NCI-H510A treated with DMSO at 0.1 percent for 48 hours (cell line): ENCODE results near the gene HEPACAM.

ENCODE experiments used
- DNase-seq: peaks from one replicate; lab custom pipeline; 2025; lab: John Stamatoyannopoulos, UW

Gene HEPACAM

GRCh38 chr11:124898711-124899110 lies 37.1 kb downstream of the HEPACAM start:
- no peak for DNase-seq

GRCh38 chr11:124898263-124898680 lies 37.6 kb downstream of the HEPACAM start:
- DNase-seq = no peak

DNA sequence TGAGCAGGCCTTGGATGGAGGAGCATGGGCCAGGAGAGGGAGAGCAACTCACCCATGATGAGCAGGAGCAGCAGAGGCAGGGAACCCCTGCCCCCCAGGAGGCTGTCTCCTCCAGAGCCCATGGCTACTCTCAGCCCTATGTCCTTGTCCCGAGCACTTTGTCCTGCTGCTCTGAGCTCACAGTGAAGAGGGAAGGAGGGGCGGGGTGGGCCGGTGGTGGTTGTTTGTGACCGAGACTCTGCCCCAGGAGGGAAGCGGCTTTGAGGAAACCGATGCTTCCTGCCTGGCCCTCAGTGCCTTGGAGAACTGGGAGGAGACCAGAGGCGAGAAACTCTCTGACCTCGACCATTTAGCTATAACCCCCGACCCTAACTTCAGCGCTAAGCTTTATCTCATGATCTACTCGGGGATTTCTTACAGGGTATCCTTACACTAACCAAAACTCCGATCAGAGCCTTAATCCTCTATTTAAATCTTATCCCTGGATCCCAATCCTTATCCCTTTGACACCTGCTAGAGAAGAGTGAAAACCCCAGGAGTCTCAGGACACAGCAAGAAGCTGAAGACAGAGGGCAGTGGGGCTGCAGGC lies 38.1 kb downstream of the HEPACAM start, which contains the start of gene ROBO4:
TSS of gene ROBO4 (minus strand) at position 192 of the 589 bp plus-strand sequence. CDS start at position 122, 70 bp downstream.
- DNase-seq = no peak

DNA sequence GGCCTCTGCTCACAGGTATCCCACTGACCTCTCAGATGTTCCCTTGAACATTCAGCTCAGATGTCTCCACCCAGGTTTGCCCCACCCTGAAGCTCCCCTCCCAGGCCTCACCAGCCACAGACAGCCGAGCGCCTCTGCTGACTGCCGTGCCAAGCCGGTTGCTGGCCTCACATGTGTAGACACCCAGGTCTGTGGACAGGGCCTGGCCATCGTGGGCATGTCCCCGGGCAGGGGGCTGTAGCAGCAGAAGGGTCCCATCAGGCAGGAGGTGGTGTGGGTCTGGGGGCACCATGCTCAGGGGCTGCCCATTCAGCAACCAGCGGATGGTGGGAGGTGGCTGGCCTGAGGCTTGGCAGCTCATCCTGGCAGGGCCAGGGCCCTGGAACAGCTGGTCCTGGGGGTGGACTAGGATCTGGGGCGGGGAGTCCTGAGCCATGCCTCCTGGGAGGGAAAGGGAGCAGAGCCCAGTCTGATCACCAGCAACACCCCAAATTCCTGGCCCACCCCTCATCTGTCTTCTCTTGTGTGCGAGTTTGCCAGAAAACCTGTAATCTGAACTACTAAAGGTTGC lies 38.9 kb downstream of the HEPACAM start:
- no peak for DNase-seq

DNA sequence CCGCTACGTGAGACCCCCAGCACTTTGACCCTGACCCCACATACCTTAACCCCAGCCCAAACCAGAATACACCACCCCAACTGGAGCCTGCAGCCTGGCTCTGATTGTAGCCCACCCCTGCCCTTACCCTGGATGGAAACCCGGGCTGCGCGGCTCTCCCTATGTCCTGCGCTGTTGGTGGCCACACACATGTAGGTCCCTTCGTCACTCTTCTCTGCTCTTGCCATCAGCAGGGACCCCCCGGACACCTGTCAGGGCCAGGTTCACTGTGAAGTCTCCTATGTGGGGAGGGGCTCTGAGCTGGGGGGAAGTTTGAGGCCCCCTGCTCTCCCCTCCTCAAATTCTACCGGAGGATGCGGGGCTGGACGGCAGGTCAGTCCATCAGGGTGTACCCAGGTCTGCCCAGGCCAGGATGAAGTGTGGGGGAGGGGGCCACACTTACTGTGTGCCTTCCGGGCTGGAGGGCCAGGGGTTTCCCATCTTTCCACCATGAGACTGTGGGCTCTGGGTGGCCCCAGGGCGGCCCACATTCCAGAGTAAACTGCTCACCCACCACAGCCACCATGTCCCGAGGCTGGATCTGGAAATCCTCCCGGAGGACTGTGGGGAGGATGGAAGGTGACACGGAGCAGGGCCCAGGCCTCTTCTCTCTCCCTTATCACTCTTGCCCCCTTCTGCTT lies 39.6 kb downstream of the HEPACAM start:
- DNase-seq = no peak

- no peak for DNase-seq
These were observed 40.3 kb downstream of the HEPACAM start for GRCh38 chr11:124895471-124895971.

- no peak for DNase-seq
These were observed 41.0 kb downstream of the HEPACAM start for GRCh38 chr11:124894606-124895430.

DNA sequence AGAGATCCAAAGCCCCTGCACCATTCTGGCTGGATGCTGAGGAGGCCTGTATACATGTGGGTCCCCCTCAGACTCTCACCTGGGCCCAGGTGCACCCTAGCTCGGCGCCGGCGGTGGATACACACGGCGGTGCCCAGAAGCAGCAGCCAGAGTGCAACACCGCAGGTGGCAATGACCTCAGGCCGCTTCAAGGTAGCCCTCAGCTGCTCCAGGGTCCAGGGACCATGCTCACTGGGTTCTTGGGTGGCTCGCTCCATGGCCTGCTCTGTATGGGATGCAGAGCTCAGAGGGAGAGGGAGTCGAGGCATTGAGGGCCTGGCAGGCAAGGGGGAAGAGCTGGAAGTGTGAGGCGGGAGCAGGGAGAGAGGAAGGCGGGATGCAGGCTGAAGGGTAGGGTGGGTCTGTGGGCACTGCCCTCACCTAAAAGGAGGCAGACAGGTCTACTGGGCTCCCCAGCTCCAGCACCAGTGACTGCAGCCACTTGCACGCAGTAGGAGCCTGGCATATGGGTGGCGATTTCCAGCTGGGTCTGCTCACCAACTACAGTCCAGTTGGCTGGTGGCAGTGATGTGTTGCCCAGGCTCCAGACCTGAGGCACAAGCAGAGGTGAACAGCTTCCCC lies 42.0 kb downstream of the HEPACAM start:
- DNase-seq = no peak

- no peak for DNase-seq
These were observed 42.9 kb downstream of the HEPACAM start for GRCh38 chr11:124892750-124893454.

DNA sequence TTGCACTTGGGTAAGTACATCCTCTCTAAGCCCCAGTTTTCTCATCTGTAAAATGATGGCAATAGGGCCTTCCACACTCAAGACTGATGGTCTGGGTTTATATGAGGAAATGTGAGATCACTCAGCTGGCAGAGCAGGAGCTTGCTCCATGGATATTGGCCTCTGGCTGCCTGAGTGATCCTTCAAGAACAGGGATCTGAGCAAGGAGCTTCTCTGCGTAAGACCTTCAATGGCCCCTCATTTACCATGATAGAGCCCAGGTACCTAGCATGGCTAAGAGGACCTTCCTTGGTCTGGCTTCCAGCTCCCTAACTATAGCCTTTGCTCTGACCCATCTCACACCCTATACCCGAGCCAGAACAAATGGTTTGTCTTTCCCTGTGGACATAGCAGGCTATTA lies 43.7 kb downstream of the HEPACAM start:
- DNase-seq = no peak

GRCh38 chr11:124891373-124891861 lies 44.4 kb downstream of the HEPACAM start:
- no peak for DNase-seq

DNA sequence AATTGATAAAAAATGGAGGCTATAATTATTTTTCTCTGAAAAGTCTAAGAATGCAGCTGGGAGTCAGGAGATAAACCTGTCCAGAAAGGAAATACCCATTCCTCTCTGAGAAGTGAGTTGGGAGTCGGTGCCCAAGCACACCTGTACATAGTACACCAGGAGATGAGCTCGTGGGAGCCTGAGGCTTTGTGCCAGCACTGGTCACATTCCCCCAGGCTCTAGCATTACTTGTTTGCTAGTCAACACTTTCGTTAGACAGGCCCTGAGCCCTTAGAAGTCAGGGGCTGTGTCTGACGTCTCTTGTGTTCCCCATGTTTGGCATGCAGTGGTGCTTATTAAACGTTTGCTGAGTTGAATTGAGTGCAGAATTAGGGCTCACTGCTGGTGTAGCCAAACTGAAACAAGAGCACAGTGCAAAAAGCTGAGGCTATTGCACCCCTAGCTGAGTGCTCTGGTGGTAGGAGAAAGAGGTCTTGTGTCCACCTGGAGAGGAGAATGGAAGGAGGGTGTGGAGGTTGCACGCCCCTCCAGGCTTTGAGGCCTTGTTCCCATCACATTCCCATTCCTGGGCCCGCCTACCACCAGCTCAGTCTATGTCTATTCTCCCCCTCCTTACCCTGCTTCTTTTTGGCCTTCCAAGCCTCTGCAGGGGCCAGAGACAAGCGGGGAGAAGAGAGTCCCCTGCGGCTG lies 45.0 kb downstream of the HEPACAM start:
- DNase-seq = no peak

DNA sequence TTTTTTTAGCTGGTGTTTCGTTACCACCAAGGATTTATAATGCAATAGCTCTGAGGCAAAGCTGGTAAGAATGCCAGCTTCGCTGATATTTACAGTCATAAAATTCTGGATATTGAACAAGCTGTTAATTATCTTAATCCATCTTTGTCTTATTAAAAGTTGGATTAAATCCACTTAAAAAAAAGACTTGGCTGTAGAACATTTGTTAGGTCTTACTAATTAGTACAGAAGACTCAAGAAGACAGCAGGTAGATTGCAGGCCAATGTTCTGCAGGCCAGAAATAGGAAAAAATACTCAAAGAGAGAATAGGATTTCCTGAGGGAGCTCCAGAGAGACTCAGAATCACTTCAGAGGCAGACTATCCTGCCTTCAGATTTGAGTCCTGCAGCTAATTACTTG lies 45.7 kb downstream of the HEPACAM start:
- no peak for DNase-seq

DNA sequence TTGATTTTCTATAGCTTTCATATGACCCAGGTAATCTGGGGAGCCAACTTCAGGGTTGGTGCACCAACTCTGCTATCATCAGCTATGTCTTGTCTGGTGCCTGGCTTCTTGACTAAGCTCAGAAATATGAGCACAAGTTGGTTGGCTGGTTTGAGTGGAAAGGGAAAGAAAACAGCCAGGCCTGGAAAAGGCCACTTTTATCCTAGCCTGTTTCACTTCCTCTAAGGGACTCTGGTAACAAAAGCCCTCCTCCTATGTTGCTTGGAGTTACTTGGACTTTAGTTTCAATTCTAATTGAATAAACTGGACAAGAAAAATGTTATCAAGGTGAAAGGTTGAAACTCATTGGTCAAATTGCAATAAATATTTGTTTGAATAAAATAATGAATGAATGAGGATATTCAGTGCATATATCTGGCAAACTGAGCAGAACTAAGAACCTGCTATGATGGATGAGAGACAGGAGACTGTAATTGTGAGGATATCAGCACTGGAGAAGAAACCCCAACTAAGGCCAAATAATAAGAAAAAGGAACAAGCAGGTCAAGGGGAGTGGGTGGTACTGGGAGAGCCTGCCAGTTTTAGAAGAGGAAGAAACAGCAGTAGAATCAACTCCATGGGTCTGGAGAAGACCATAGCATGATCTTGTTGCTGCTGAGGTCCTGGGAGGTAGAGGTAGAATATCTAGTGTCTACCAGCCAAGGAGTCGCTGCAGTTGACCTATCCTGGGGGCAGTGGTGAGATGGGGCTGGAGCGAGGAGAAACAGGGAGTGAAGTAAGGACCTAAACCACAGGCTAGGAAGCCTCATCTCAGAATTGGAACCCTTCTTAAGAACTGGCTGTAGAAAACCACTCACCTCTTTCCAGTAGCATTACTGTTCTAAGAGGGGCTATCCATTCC lies 46.4 kb downstream of the HEPACAM start:
- no peak for DNase-seq

DNA sequence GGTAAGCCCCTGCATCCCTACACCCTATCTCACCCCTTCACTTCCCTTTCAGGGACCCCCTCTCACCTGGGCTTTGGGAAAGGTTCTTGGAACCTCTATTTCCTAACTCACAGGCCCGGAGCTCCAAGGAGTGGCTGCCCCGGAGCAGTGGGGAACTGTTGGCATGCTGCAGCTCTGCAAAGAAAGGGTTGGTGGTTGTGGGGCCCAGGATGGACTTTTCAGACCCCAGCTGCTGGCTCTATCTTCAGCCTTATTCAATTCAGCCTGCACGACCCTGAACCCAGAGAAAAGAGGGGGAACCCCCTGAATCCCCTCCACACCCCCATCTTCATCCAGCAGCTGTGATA lies 48.2 kb downstream of the HEPACAM start:
- DNase-seq = no peak

DNA sequence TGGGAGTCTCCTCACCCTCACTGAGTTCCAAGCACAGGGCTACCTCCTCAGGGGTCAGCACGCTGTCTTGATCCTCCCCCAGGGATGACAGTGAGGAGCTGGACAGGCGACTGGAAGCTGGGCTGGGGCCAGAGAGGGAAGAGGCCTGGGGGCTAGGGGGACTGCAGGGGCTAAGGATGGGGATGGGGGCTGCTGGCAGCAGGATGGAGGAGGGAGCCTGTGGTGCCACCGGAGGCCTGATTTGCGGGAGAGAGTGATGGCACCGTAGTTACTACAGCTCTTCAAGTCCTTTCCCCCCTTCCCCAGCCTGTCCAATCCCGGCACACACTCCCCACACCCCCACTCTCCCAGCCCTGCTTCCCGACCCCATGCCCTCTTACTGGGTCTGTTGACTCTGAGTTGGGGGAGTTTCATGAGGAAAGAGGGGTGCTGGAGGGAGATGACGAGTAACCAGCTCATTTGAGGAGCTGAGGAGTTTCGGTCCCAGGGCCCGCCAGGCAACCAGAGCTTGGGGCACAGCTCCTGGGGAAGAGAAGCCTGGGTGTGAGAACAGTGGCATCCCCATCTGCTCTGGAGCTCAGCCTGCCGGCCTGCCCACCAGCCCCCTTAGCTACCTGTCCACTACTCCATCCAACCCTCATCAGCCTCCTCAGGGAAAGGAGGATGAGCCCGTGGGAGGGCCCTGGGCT lies 48.7 kb downstream of the HEPACAM start:
- no peak for DNase-seq

DNA sequence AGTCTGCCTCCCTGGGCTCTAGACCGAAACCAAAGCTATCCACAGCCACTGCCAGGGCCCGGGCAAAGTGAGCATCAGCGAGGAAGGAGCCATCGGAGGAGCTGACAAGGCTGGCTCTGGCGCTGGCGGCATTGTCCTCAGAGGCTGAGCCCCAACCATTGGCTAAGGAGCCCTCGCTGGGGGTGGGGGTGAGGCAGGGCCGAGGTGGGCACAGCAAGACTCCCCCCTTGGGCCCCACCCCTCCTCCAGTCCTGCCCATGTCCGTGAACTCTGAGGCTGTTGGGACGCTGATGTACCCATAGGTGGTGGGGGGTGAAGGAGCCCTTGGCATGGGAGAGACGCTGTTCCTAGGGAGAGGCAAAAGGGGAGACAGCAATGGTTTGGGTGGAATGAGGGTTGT lies 49.4 kb downstream of the HEPACAM start:
- no peak for DNase-seq

- no peak for DNase-seq
These were observed 50.9 kb downstream of the HEPACAM start for GRCh38 chr11:124884869-124885479.

- no peak for DNase-seq
These were observed 51.5 kb downstream of the HEPACAM start for GRCh38 chr11:124884340-124884739.
